ENCODE results near the gene ADGRL3.

Gene ADGRL3

DNA sequence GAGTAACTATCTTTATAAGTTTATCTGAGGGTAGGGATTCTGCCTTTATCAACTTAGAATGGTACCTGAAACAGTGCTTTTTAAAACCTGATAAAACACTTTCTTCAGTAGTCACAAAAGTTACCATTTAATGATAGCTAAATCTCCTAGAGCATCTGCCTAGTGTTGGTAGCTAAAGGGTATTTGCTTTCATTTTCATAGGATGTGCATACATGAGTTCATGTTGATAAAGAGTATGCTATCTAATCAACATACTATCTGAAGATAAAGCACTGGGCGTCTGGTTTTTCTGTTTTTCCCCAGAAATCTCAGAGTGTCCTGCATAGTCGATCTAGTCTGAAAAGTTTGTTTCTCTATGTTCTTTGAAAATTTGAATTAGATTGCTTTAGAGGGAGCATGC lies 75.1 kb downstream of the ADGRL3 start:
- Histone ChIP-seq H3K4me1 (ENCODE audit: control insufficient read depth, insufficient read depth, low read length, poor library complexity, severe bottlenecking) (no peaks in the 10 kb centered on the region), H3K36me3 (ENCODE audit: control insufficient read depth, insufficient read depth, low read length) (no peaks in the 10 kb centered on the region), H3K4me3 (ENCODE audit: extremely low read depth, insufficient read depth, low read length, poor library complexity, severe bottlenecking) (no peak overlapping the region), H3K27ac (ENCODE audit: low read depth, low read length, severe bottlenecking) (no peak overlapping the region), H3K9me3 (ENCODE audit: control insufficient read depth, low read length) (no peaks in the 10 kb centered on the region)
- no CpG with 5 or more reads among the region's 2 CpGs for WGBS, 2 experiments (ENCODE audit: insufficient coverage in 2 of 2)

DNA sequence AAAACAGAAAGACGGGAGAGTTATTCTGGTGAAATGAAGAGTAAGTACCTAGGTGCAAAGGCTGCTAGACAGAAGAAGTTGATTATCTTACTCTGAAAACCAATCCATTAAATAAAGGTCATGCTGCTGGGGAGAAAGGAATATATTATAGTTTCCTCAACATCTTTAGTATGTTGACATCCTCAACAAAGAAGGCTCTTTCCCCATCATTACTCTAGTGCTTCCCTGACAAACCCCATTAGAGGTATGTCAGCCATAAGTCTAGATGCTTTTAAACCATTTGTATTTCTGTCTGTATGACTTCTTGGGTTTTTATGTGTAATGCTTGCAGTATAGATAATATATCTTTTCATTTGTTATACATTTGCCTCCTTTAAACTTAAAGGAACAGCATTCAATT lies 75.9 kb downstream of the ADGRL3 start:
- Histone ChIP-seq H3K4me1 (ENCODE audit: control insufficient read depth, insufficient read depth, low read length, poor library complexity, severe bottlenecking) (no peaks in the 10 kb centered on the region), H3K9me3 (ENCODE audit: control insufficient read depth, low read length) (no peaks in the 10 kb centered on the region), H3K27ac (ENCODE audit: low read depth, low read length, severe bottlenecking) (no peak overlapping the region), H3K36me3 (ENCODE audit: control insufficient read depth, insufficient read depth, low read length) (no peaks in the 10 kb centered on the region), H3K4me3 (ENCODE audit: extremely low read depth, insufficient read depth, low read length, poor library complexity, severe bottlenecking) (no peak overlapping the region)
- WGBS, 2 experiments (ENCODE audit: insufficient coverage in 2 of 2): no CpG with 5 or more reads among the region's 1 CpG

DNA sequence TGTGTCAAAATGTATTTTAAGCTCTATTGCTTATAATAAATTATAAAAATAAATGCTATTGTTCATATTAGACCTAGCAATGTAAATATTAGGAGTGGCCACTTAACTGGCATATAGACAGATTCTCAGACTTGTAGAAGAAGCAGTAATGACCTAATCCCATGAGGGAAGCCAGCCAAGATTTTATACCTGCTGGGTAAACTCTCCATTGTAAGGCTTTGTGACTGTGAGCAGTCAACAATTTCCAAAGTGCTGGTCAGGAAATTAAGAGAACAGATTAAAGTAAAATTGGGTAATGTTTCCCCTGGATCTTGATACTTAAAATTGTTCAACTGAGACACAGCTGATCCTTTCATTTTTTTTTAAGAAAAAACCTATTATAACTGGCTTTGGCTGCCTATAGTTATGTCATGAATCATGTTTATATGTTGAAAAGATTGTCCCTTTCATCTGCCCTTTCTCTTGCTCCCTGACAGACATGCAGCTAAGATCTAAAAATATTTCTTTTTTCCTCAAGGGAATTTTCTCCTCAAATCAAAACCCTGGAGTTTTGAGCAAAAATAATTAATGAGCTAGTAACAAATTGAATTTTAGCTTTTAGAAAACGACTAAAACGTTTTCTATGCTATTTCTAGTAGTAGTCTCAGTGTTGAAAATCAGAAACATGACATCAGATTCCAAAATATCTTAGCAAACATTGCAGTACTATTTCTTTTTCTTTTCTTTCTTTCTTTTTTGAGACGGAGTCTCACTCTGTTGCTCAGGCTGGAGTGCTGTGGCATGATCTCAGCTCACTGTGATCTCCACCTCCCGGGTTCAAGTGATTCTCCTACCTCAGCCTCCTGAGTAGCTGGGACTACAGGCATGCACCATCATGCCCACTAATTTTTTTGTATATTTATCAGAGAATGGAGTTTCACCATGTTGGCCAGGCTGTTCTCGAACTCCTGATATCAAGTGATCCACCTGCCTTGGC lies 77.9 kb downstream of the ADGRL3 start:
- no peak overlapping the region for H3K4me3 ChIP-seq (ENCODE audit: extremely low read depth, insufficient read depth, low read length, poor library complexity, severe bottlenecking)
- no peak overlapping the region for H3K27ac ChIP-seq (ENCODE audit: low read depth, low read length, severe bottlenecking)
- H3K4me1 ChIP-seq (ENCODE audit: control insufficient read depth, insufficient read depth, low read length, poor library complexity, severe bottlenecking): no peaks in the 10 kb centered on the region
- 90 to 93% methylated on average over 2 to 3 of the region's 5 CpGs for WGBS, 2 experiments (ENCODE audit: insufficient coverage in 2 of 2)
- no peaks in the 10 kb centered on the region for H3K9me3 ChIP-seq (ENCODE audit: control insufficient read depth, low read length)
- H3K36me3 ChIP-seq (ENCODE audit: control insufficient read depth, insufficient read depth, low read length): no peaks in the 10 kb centered on the region

DNA sequence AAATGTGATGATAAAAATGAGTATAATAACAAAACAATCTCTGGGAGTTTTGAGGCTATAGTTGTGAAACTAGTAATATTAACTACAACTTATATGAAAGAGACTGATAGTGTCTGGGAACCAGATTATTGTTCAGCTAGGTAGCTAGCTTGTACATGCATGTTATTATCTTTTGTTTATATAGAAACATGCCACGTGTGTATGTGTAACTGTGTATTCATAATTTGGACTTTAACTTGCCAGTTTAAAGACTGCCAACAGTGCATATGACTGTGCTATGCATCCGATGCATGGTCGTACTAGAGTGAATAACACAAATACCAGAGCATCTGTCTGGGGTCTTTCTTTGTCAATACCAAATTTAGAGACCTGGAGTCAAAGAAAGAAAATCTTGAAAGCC lies 92.2 kb downstream of the ADGRL3 start:
- H3K36me3 ChIP-seq (ENCODE audit: control insufficient read depth, insufficient read depth, low read length): no peaks in the 10 kb centered on the region
- H3K27ac ChIP-seq (ENCODE audit: low read depth, low read length, severe bottlenecking): no peak overlapping the region
- WGBS, 2 experiments (ENCODE audit: insufficient coverage in 2 of 2): 95 to 100% methylated on average over 1 to 3 of the region's 3 CpGs
- no peak overlapping the region for H3K4me3 ChIP-seq (ENCODE audit: extremely low read depth, insufficient read depth, low read length, poor library complexity, severe bottlenecking)
- no peaks in the 10 kb centered on the region for H3K9me3 ChIP-seq (ENCODE audit: control insufficient read depth, low read length)
- no peaks in the 10 kb centered on the region for H3K4me1 ChIP-seq (ENCODE audit: control insufficient read depth, insufficient read depth, low read length, poor library complexity, severe bottlenecking)

DNA sequence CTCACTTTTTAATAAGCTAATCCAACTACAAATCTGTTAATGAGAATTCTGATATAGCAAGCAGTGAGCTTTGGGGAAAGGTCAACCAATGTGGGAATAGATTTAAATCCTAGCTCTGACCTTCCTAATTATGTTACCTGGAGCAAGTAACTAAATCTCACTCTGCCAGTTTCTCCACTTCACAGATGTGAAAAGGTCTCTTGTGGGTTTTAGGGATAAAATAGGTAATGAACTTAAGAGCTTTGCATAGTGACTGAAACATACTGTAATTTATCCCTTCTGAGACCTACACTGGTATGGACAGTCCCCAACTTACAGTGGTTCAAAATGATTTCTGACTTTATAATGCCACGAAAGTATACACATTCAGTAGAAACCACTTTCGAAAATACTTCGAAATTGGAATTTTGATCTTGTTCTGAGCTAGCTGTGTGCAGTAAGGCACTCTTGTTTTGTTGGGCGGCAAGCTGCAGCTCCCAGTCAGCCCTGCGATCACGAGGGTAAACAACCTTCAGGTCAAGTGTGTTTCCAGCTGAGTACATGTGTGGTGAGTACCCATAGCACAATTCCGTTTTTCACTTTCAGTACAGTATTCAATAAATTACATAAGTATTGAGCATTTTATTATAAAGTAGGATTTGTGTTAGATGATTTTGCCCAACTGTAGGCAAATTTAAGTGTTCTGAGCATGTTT lies 93.7 kb downstream of the ADGRL3 start:
- Histone ChIP-seq H3K27ac (ENCODE audit: low read depth, low read length, severe bottlenecking) (no peak overlapping the region), H3K4me1 (ENCODE audit: control insufficient read depth, insufficient read depth, low read length, poor library complexity, severe bottlenecking) (no peaks in the 10 kb centered on the region), H3K36me3 (ENCODE audit: control insufficient read depth, insufficient read depth, low read length) (no peaks in the 10 kb centered on the region), H3K9me3 (ENCODE audit: control insufficient read depth, low read length) (no peaks in the 10 kb centered on the region), H3K4me3 (ENCODE audit: extremely low read depth, insufficient read depth, low read length, poor library complexity, severe bottlenecking) (no peak overlapping the region)
- 88 to 96% methylated on average over 3 to 4 of the region's 7 CpGs for WGBS, 2 experiments (ENCODE audit: insufficient coverage in 2 of 2)

DNA sequence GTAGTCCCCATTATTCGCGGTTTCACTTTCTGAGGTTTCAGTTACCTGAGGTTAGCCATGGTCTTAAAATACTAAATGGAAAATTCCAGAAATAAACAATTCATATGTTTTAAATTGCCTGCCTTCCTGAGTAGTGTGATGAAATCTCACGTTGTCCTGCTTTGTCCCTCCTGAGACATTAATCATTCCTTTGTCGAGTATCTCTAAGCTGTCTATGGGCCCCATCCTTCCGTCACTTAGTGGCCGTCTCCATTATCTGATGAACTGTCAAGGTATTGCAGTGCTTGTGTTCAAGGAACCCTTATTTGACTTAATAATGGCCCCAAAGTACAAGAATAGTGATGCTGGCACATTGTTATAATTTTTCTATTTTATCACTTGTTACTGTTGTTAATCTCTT lies 94.8 kb downstream of the ADGRL3 start:
- 84 to 88% methylated on average over 1 to 4 of the region's 6 CpGs for WGBS, 2 experiments (ENCODE audit: insufficient coverage in 2 of 2)
- H3K4me3 ChIP-seq (ENCODE audit: extremely low read depth, insufficient read depth, low read length, poor library complexity, severe bottlenecking): no peak overlapping the region
- no peaks in the 10 kb centered on the region for H3K9me3 ChIP-seq (ENCODE audit: control insufficient read depth, low read length)
- no peak overlapping the region for H3K27ac ChIP-seq (ENCODE audit: low read depth, low read length, severe bottlenecking)
- no peaks in the 10 kb centered on the region for H3K36me3 ChIP-seq (ENCODE audit: control insufficient read depth, insufficient read depth, low read length)
- no peaks in the 10 kb centered on the region for H3K4me1 ChIP-seq (ENCODE audit: control insufficient read depth, insufficient read depth, low read length, poor library complexity, severe bottlenecking)

DNA sequence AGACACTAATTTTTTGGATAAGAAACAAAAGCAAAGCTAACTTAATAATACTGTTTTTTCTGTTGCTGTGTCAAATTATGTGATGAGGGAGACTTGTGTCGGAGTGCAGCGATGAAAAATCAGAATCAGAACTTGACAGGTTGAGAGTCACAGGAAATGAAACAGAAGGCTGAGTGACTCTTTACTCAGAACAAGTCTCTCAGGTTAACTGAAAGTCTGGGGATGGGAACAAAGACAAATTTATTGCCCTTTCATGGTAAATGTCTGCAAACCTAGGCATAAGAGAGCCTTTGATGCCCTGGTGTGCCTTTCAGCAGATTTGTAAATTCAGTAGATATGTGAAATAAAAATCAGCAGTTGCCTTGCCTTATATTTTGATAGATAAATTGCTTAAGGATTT lies 96.0 kb downstream of the ADGRL3 start:
- Histone ChIP-seq H3K9me3 (ENCODE audit: control insufficient read depth, low read length) (no peaks in the 10 kb centered on the region), H3K4me1 (ENCODE audit: control insufficient read depth, insufficient read depth, low read length, poor library complexity, severe bottlenecking) (no peaks in the 10 kb centered on the region), H3K36me3 (ENCODE audit: control insufficient read depth, insufficient read depth, low read length) (no peaks in the 10 kb centered on the region), H3K27ac (ENCODE audit: low read depth, low read length, severe bottlenecking) (no peak overlapping the region), H3K4me3 (ENCODE audit: extremely low read depth, insufficient read depth, low read length, poor library complexity, severe bottlenecking) (no peak overlapping the region)
- 43 to 47% methylated on average over 2 of the region's 2 CpGs for WGBS, 2 experiments (ENCODE audit: insufficient coverage in 2 of 2)

DNA sequence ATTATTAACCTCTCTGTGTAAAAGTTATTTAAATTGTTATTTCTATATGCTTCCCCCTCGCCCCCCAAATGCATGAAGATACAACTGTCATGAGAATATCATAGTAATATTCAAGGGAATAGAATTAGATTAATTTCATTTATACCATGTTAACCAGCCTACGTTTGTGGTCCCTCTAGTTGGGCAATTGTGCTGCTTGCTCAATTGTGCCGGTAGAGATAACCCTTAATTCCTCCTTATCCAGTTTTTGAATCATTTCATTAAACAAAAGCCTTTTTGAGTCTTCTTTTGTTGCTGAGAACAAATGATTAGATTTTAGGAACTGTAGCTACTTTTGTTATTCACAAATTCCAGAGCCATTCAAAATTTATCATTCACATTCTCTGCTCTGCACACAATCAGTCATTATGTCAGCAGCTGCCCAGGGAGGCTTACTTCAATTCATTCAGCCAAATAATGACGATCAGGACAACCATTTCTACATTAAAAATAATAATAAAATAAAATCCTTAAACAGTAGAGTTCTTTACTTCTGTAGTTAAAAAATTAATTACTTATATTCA lies 98.1 kb downstream of the ADGRL3 start:
- H3K36me3 ChIP-seq (ENCODE audit: control insufficient read depth, insufficient read depth, low read length): no peaks in the 10 kb centered on the region
- H3K27ac ChIP-seq (ENCODE audit: low read depth, low read length, severe bottlenecking): no peak overlapping the region
- no peak overlapping the region for H3K4me3 ChIP-seq (ENCODE audit: extremely low read depth, insufficient read depth, low read length, poor library complexity, severe bottlenecking)
- no CpG with 5 or more reads among the region's 4 CpGs for WGBS, 2 experiments (ENCODE audit: insufficient coverage in 2 of 2)
- H3K9me3 ChIP-seq (ENCODE audit: control insufficient read depth, low read length): no peaks in the 10 kb centered on the region
- H3K4me1 ChIP-seq (ENCODE audit: control insufficient read depth, insufficient read depth, low read length, poor library complexity, severe bottlenecking): no peaks in the 10 kb centered on the region

DNA sequence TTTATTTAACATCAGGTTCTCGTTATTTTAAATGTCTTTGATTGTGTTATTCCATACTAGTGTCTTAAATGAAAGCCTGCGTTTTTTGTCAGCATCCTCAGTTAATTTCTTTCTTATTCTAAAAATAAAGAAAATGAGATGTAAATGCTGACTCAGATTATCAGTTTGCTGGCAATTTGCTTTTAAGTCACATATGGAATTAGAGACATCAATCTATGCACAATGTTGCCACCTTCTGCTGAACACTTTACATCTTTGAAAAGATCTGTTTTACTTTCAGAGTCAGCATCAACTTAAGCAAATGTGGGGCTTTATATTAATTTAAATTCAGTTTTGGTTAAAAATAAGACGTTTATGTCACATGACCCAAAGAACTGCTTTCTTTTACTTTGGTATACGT lies 99.2 kb downstream of the ADGRL3 start:
- no CpG with 5 or more reads among the region's 4 CpGs for WGBS, 2 experiments (ENCODE audit: insufficient coverage in 2 of 2)
- H3K27ac ChIP-seq (ENCODE audit: low read depth, low read length, severe bottlenecking): no peak overlapping the region
- H3K9me3 ChIP-seq (ENCODE audit: control insufficient read depth, low read length): no peaks in the 10 kb centered on the region
- H3K4me1 ChIP-seq (ENCODE audit: control insufficient read depth, insufficient read depth, low read length, poor library complexity, severe bottlenecking): no peaks in the 10 kb centered on the region
- H3K36me3 ChIP-seq (ENCODE audit: control insufficient read depth, insufficient read depth, low read length): no peaks in the 10 kb centered on the region
- no peak overlapping the region for H3K4me3 ChIP-seq (ENCODE audit: extremely low read depth, insufficient read depth, low read length, poor library complexity, severe bottlenecking)

DNA sequence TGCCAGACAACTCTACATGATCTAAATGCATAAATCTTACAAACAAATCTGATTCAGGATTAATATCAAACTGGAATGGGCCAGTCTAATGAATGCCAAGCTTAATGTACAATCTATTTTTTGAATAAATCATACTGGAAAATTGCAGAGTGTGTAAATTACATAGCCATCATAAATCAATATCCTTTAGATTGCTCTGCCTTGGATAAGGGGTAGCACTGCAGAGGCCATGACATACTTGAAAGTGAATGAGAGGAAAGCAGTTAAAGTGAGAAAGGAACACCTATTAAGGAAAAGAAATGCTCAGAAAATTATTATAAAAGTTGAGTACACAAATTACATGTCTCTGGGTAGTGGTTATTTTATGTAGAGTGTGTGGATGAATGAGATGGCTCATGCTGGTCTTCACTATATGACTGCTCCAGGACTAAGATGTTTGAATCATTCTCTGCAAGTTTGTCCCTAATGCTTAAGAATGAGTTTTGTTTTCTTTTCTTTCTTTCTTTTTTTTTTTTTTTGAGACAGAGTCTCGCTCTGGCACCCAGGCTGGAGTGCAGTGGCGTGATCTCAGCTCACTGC lies 100.2 kb downstream of the ADGRL3 start:
- WGBS, 2 experiments (ENCODE audit: insufficient coverage in 2 of 2): 100% methylated on average over 1 of the region's 2 CpGs
- Histone ChIP-seq H3K9me3 (ENCODE audit: control insufficient read depth, low read length) (no peaks in the 10 kb centered on the region), H3K27ac (ENCODE audit: low read depth, low read length, severe bottlenecking) (no peak overlapping the region), H3K36me3 (ENCODE audit: control insufficient read depth, insufficient read depth, low read length) (no peaks in the 10 kb centered on the region), H3K4me1 (ENCODE audit: control insufficient read depth, insufficient read depth, low read length, poor library complexity, severe bottlenecking) (no peaks in the 10 kb centered on the region), H3K4me3 (ENCODE audit: extremely low read depth, insufficient read depth, low read length, poor library complexity, severe bottlenecking) (no peak overlapping the region)
